Stimulated activated naive CD8-positive, alpha-beta T cell treated with anti-CD3 and anti-CD28 coated beads, Interleukin-15, amount 100 ng/mL, for 72 hours (primary cell): ENCODE data around the gene EPHB2.

Experiments
- ATAC-seq: fragments of 150-1000 bp; cut with Tn5 transposase; 2 replicates; pipeline ENCODE4 v1.10.0; 2021; ENCODE audit warnings: mild to moderate bottlenecking, moderate library complexity
- DNase-seq, 2 donors: peaks; one replicate each; pipeline ENCODE4 v3.0.0; 2021 to 2022
- H3K27ac Mint-ChIP-seq, 2 donors: one replicate each; pipeline ENCODE4 v1.8.0; 2022; ENCODE audit warnings: mild to moderate bottlenecking in 2 of 2, mixed read lengths in 2 of 2, moderate library complexity in 2 of 2
- H3K27me3 Mint-ChIP-seq: one replicate; pipeline ENCODE4 v1.8.0; 2022; ENCODE audit warnings: mixed read lengths
- H3K4me1 Mint-ChIP-seq: one replicate; pipeline ENCODE4 v1.8.0; 2022; ENCODE audit warnings: mild to moderate bottlenecking, mixed read lengths
- H3K4me3 Mint-ChIP-seq, 2 donors: one replicate each; pipeline ENCODE4 v1.8.0; 2022; ENCODE audit warnings: mild to moderate bottlenecking in 2 of 2, mixed read lengths in 2 of 2, moderate library complexity in 1 of 2
- H3K9me3 Mint-ChIP-seq, 2 donors: one replicate each; pipeline ENCODE4 v1.8.0; 2022; ENCODE audit warnings: mixed read lengths in 2 of 2

EPHB2 gene

DNA sequence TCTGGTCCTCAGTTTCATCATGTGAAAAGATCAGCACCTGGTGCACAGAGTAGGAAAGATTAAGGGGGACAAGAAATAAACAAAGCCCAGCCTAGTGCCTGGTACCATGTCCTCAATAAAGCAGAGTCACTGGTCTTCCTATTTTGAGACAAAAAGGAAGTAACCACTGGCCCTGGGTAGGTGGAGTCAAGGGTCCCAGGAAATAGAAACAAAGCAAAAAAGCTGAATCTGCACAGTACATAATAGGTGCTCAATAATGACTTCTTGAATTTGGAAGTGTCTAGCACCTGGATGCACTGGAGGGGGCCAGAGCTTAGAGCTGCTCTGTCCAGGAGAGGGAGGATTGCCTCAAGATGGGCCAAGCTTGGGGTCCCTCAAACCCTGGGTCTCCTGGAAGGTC, 1.9 kb upstream of the EPHB2 start:
- Mint-ChIP-seq H3K4me3 (no peak overlapping the region), H3K4me1 (peaks cover 15% of the 10 kb centered on the region), H3K27ac (no peak overlapping the region), H3K27me3 (peaks cover 56% of the 10 kb centered on the region), H3K9me3 (no peaks in the 10 kb centered on the region)
- DNase-seq (no peak), ATAC-seq (no peak)

- Mint-ChIP-seq H3K4me3 (no peak overlapping the region), H3K9me3 (no peaks in the 10 kb centered on the region), H3K27me3 (peaks cover 60% of the 10 kb centered on the region), H3K27ac (no peak overlapping the region), H3K4me1 (peaks cover 15% of the 10 kb centered on the region)
- DNase-seq = no peak
- no peak for ATAC-seq
Measured at GRCh38 chr1:22709227-22709626, 1.4 kb upstream of the EPHB2 start.

DNA sequence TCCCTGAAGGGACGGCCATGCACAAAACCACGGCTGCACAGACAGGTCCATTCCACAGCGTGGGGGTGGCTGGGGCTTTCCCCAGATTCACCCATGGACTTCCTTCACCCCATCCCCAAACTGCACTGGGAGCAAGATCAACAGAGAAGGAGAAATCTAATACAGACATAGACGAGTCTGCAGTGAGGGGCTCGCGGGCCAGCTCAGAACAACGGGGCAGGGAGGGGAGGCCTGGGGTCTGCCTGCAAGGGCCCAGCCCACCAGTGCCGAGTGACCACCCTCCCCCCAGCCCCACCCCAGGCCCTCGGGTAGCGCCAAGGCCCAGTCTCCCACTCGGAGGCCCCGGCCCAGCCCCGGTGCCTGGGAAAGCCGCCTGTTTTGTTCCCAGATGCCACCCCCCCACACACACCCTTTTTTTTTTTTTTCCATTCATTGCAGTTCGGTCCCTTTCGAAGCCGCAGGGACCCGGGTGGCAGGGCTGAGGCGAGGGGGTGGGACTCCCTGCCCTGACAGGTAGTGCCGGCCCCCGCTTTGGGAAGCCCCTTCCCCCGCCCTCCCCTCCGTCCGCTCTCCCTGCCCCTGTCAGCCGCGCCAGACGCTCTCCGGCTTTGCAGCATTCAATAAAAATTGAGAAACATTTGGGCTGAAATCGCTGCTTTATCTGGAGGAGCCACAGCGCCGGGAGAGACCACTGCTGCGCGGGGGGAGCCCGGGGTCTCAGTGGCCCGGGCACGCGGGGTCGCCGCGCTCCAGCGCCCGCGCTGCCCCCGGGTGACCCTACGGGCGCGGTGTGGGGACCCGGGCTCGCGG, 543 bp upstream of the EPHB2 start:
- peak; percentile 51 for ATAC-seq
- DNase-seq = peak in 1 of 2 donors; percentile 38
- Mint-ChIP-seq H3K9me3 (no peaks in the 10 kb centered on the region), H3K27me3 (peaks cover 69% of the 10 kb centered on the region), H3K27ac (no peak overlapping the region), H3K4me3 (peak overlapping the region; percentile 53 to 73), H3K4me1 (peaks cover 15% of the 10 kb centered on the region)

- Mint-ChIP-seq H3K9me3 (no peaks in the 10 kb centered on the region), H3K4me3 (no peak overlapping the region), H3K27me3 (peaks cover 79% of the 10 kb centered on the region), H3K4me1 (peaks cover 15% of the 10 kb centered on the region), H3K27ac (no peak overlapping the region)
- peak; percentile 8 for ATAC-seq
- no peak for DNase-seq
Measured at GRCh38 chr1:22711071-22711470, 432 bp downstream of the EPHB2 start.

DNA sequence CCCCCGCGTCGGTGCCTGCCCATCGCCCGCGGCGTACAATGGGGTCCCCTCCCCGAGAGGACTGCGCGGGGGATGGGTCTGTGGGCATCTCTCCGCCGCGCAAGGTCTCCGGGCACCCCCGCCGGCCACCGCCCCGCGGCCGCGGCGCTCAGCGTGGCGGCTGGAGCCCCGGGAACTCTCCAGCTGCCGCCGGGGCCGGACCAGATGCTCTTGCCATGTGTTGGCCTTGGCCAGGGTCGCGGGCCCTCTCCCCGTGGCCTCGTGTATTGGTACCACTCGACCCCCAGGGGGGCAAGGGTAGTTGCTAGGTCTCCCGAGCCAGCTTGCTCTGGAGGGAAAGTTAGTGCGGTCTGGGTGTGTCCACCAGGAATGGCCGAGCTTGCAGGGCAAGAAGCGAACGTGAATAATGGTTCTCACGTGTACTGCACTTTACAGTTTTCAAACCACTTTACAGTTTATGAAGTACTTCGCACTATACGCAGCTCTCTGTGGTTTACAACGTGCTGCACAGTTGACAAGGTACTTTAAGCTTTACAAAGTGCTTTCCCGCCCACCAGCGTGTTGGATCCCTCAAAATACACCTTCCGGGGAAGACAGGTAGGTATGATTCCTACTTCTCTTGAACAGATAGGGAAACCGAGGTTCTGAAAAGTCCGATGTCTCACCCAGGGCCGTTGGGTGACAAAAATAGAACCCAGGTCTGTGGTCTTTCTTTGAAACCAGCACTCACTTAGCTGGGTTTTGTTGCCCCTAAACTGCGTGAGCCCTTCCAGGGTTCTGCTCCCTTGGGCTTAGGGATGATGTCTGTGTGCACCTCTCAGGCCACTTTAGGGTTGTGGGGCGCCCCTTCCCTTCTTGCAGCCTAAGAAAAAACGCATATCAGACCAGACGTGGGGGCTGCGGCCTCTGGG, 1.2 kb downstream of the EPHB2 start:
- ATAC-seq (no peak), DNase-seq (peak in 1 of 2 donors; percentile 15)
- Mint-ChIP-seq H3K9me3 (no peaks in the 10 kb centered on the region), H3K4me3 (peak overlapping the region in 1 of 2 donors; percentile 12), H3K4me1 (peaks cover 15% of the 10 kb centered on the region), H3K27me3 (peaks cover 85% of the 10 kb centered on the region), H3K27ac (no peak overlapping the region)

- H3K9me3 Mint-ChIP-seq = no peaks in the 10 kb centered on the region
- DNase-seq (peak in 1 of 2 donors; percentile 16), ATAC-seq (peak; percentile 43)
- H3K27me3 Mint-ChIP-seq = peaks cover 78% of the 10 kb centered on the region
- H3K4me3 Mint-ChIP-seq = no peak overlapping the region
- H3K4me1 Mint-ChIP-seq = peaks cover 15% of the 10 kb centered on the region
- H3K27ac Mint-ChIP-seq = no peak overlapping the region
Measured at GRCh38 chr1:22712502-22713271, 2.0 kb downstream of the EPHB2 start.

DNA sequence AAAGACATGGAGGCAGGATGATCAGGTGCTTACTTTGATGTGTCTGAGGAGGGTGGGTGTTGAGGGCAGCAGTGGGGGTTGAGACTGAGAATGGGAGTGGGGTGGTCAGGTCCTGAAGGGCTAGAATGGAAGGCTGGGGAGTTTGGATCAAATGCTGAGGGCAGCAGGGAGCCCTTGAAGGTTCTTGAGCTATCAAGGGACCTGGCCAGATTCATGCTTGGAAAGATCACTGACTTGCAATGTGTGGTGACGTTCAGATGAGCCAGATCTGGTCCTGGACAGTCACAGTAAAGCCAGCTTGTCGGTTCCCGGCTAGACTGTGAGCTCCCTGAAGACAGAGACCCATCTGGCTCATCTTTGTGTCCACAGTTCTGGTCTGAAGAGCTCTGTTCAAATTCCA, 3.8 kb downstream of the EPHB2 start:
- Mint-ChIP-seq H3K4me1 (peaks cover 15% of the 10 kb centered on the region), H3K27ac (peak overlapping the region in 1 of 2 donors; percentile 37), H3K27me3 (peaks cover 60% of the 10 kb centered on the region), H3K9me3 (no peaks in the 10 kb centered on the region), H3K4me3 (no peak overlapping the region)
- ATAC-seq = no peak
- no peak for DNase-seq

GRCh38 chr1:22717037-22717760, 6.6 kb downstream of the EPHB2 start:
- no peaks in the 10 kb centered on the region for H3K9me3 Mint-ChIP-seq
- no peak overlapping the region for H3K27ac Mint-ChIP-seq
- peaks cover 9% of the 10 kb centered on the region for H3K4me1 Mint-ChIP-seq
- no peak for ATAC-seq
- DNase-seq = no peak
- H3K4me3 Mint-ChIP-seq = no peak overlapping the region
- peaks cover 48% of the 10 kb centered on the region for H3K27me3 Mint-ChIP-seq

- peaks cover 37% of the 10 kb centered on the region for H3K27me3 Mint-ChIP-seq
Measured at GRCh38 chr1:22721122-22721873, 10.7 kb downstream of the EPHB2 start.

DNA sequence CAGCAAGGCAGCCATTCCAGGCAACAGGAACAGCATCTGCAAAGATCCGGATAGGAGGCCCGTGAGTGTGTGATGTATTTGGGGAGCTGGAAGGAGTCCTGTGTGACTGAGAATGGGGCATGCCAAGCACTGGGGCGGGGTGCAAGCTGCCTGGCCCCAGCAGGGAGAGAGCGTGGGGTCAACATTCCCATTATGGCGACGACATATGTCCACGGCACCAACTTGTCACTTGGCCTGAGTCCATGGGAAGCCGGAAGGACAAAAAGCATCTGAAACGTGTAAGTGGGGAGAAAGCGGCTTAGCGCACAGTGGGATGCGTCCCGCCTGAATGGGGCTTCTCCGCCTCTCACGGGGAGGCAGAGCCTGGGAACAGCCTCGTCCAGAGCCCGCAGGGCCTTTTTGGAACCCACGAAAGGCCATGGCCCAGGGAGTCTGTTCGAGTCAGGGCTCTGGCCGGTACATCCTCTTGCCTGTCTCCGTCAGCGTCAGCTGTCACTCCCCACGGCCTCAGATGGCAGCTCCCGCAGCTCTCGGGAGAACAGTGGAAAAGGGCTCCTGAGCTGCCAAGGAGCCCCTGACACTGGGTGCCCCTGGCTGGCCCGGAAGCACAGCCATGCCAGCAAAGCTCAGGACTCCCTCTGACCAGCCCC, 12.4 kb downstream of the EPHB2 start:
- DNase-seq (no peak), ATAC-seq (no peak)
- Mint-ChIP-seq H3K4me3 (no peak overlapping the region), H3K4me1 (no peaks in the 10 kb centered on the region), H3K9me3 (no peaks in the 10 kb centered on the region), H3K27me3 (peaks cover 32% of the 10 kb centered on the region), H3K27ac (no peak overlapping the region)

More at GRCh38 chr1:22721122-22721873, 10.7 kb downstream of the EPHB2 start:
- DNase-seq (no peak), ATAC-seq (no peak)
- no peak overlapping the region for H3K27ac Mint-ChIP-seq
- no peak overlapping the region for H3K4me3 Mint-ChIP-seq
- H3K9me3 Mint-ChIP-seq = no peaks in the 10 kb centered on the region
- H3K4me1 Mint-ChIP-seq = no peaks in the 10 kb centered on the region

- H3K27ac Mint-ChIP-seq = no peak overlapping the region
- H3K4me3 Mint-ChIP-seq = no peak overlapping the region
- no peaks in the 10 kb centered on the region for H3K9me3 Mint-ChIP-seq
- H3K27me3 Mint-ChIP-seq = peaks cover 27% of the 10 kb centered on the region
- ATAC-seq (no peak), DNase-seq (no peak)
- H3K4me1 Mint-ChIP-seq = no peaks in the 10 kb centered on the region
Measured at GRCh38 chr1:22727873-22728272, 17.2 kb downstream of the EPHB2 start.

GRCh38 chr1:22728751-22729399, 18.2 kb downstream of the EPHB2 start:
- no peak overlapping the region for H3K4me3 Mint-ChIP-seq
- no peak for ATAC-seq

GRCh38 chr1:22729400-22729773, 18.7 kb downstream of the EPHB2 start:
- Mint-ChIP-seq H3K4me3 (no peak overlapping the region), H3K9me3 (no peaks in the 10 kb centered on the region), H3K4me1 (no peaks in the 10 kb centered on the region), H3K27me3 (peaks cover 24% of the 10 kb centered on the region), H3K27ac (no peak overlapping the region)
- DNase-seq (no peak), ATAC-seq (no peak)

More at GRCh38 chr1:22728751-22729399, 18.2 kb downstream of the EPHB2 start:
- H3K4me1 Mint-ChIP-seq = no peaks in the 10 kb centered on the region
- H3K27me3 Mint-ChIP-seq = peaks cover 29% of the 10 kb centered on the region
- no peak overlapping the region for H3K27ac Mint-ChIP-seq
- H3K9me3 Mint-ChIP-seq = no peaks in the 10 kb centered on the region
- no peak for DNase-seq
